GM04503 (cell line): ENCODE results near the gene GALNT7.
A peak's percentile ranks its signal among the peaks of the same experiment; 100 is the strongest.
"Not testable (repeated sequence)": the region's sequence is repeated elsewhere in the genome, so short reads cannot be mapped to it uniquely, and the experiment has no call there.

ENCODE experiments used
- DNase-seq: peaks from one replicate; pipeline ENCODE4 v3.0.0-alpha.2; 2012; ENCODE audit warnings: low read depth

The GALNT7 gene

DNA sequence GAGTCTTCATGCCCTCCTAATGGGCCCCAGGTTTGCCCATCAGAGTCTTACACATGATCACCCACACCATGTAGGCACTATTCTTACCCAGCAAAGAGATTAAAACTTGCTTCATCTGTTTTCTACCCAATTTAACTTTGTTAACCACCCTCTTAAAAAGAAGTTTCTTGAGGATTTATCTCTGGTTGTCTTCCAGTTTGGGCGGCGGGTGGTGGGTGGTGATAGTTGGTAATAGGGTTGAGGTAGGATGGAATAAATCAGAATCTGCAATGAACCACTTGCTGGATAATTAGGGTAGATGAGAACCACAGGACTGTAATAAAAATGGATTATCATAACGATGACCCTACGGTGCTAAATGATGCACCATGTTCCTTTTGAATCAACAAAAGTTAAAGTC lies 30.9 kb downstream of the GALNT7 start:
- no peak for DNase-seq

DNA sequence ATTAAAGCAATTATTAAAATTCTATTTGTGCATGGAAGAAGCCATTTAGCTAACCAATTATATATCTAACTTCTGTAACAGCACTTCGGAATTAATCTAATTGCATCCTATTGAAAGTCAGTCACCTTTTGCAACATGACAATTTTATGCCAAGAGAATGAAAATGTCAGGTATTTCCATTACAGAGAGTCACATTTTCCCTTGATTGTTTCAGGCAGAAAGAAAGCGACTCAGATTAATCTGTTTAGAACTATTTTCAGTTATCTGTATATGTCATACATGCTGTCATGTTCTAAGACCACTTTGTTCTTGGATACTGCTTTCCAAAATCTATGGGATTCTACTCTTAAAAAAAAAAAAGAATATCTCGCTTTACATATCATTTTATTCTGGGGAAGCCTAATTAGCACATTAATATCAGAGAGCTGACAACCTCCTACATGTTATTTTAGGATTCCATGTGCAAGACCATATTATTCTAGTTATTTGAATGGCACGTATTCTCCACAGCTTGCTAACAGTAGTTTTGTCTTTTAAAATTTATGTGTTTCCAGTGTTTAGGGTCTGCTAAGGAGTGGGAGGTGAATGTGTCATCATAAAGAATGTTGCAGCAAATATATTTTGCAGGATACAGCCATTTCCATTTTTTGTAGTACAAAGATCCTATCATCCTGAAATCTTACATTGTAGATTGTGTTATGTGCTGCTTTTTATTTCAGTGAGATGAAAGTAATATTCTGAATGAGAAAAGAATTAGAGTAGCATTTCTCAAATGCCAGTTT lies 31.7 kb downstream of the GALNT7 start:
- no peak for DNase-seq

DNA sequence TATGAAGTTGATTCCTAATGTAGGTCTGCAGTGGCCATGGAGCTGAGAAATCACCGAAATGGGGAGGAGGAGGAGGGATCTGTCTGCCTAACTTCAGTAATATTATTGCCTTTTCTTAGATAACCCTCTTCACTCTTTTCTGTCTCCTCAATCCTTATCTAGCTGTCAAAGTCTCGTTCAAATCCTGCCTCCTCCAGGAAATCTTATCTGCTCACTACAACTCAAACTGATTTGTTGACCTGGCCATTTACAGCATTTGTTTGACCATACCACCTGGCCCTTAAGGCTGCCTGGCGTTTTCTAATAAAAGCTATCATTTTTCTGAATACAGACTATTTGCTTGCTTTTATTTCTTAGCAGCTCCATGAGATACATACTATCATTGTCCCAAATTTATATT lies 33.8 kb downstream of the GALNT7 start:
- no peak for DNase-seq

GRCh38 chr4:173205656-173206055 lies 37.0 kb downstream of the GALNT7 start:
- no peak for DNase-seq

DNA sequence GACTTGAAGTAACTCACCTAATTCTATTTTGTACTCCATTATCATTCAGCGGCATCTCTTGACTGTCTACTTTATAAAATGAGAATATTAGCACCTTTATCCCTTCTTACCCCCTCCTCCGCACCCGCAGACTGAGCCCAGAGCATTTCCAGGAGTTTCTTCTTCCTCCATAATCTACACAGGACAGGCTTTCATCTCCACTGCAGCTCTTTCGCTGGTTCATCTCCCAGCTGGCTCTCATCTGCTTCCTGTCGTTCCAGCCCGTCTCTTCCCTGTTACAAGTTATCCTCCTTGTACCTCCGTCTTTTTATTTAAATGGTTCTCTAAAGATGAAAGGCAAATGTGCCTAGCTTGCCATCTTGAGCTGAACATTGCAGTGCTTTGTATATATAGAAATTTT lies 39.8 kb downstream of the GALNT7 start:
- no peak for DNase-seq

DNA sequence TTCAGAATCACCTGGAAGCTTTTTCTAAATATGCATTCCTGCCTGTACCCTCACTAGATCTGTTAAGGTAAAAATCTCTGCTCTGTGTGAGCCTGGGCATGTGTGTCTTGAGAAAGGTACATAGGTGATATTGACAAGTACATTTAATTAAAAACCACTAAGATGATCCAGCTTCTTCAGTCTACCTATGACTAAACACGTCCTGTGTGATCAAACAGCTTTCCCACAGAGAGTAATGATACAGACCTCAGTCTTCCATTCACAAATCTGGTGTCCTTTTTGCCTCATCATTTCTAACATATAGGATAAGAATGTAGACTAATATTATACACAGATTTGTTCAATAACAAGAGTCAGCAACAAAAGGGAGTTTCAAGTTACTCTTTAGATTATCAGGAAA lies 42.6 kb downstream of the GALNT7 start:
- no peak for DNase-seq

DNA sequence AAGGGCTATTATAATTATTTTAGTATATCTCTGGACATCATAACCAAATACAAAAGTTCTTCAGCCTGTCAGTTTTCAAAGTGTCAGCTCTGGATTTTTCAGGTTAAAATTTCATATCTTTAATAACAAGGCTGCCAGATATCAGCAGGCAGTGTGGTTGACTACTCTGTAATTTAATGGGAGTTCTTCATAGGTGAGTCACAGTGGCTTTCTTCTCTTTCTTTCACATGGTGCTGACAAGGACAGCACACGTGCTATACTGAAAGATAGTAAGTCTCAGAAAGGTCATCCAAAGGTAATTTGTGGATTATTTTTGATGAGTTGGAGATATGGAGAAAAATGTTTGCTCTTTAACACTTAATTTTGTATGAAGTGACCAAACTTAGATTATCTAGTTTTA lies 43.2 kb downstream of the GALNT7 start:
- DNase-seq = peak; percentile 19

- DNase-seq = no peak
These were observed 43.8 kb downstream of the GALNT7 start for GRCh38 chr4:173212379-173212778.

DNA sequence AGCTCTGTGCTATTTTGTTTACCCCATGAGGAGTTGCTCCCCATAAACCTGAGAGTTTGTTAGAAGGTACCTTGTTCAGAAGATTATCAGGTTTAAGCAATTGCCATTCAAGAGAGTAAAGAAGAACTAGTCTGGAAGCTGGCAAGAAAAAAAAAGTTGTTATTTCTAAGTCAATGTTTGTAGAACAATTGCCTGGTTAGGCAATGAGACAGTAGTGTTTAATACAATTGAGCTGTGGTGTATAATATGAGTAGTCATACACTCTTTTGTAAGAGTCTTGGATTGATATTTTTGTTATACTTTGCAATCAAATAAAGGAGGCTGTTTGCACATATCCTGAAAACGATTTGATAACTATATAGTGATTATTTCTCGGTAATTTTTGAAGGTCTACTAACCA lies 44.7 kb downstream of the GALNT7 start:
- DNase-seq = no peak

DNA sequence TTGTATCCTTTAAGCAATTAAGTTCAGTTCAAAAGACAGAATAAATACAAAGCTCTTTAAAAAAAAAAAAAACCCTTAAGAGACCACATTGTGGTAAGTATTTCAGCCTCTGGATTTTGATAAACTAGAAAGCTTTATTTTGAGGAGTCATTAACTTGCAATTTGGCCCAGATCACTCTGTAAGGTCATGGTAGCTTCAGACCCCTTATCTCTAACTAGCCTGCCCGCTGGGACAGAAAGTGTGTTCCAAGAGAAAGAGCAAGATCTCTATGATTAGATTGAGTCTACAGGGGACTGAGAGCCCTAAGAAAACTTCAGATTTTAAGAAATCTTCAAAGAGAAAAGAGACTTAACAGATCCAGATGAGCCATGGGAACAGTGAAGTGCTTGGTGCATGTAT lies 45.6 kb downstream of the GALNT7 start:
- DNase-seq = no peak

- DNase-seq = no peak
These were observed 46.0 kb downstream of the GALNT7 start for GRCh38 chr4:173214661-173215060.

- no peak for DNase-seq
These were observed 48.5 kb downstream of the GALNT7 start for GRCh38 chr4:173217075-173217474.

GRCh38 chr4:173217727-173218126 lies 49.1 kb downstream of the GALNT7 start:
- no peak for DNase-seq

GRCh38 chr4:173218411-173219125 lies 50.0 kb downstream of the GALNT7 start:
- DNase-seq = no peak

DNA sequence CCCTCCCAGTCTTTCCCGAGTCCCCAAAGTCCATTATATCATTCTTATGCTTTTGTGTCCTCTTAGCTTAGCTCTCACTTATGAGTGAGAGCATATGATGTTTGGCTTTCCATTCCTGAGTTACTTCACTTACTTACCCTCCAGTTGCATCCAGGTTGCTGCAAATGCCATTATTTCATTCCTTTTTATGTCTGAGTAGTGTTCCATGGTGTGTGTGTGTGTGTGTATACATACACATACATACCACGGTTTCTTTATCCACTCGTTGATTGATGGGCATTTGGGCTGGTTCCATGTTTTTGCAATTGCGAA lies 50.5 kb downstream of the GALNT7 start:
- DNase-seq = not testable (repeated sequence)

- DNase-seq = no peak
These were observed 55.1 kb downstream of the GALNT7 start for GRCh38 chr4:173223743-173224142.

- no peak for DNase-seq
These were observed 57.8 kb downstream of the GALNT7 start for GRCh38 chr4:173226401-173226888.

DNA sequence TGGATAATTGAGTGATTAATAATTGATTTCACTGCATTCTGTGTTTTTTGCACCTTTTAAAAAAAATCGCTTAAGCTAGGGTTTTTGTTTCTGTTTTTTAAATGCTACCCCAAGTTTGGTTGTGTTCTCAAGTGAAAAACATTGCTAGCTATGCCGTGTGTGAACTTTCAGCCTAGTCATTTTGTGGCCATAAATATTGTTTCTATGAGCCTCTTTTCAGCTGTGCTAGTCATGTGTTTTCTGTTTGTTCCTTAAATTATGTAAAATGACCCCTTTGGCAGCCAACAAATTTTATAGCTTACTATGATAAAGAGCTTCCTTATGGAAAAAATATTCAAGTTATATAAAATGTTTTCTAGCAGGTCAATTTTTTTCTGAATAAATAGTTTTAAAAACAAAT lies 59.1 kb downstream of the GALNT7 start:
- no peak for DNase-seq

DNA sequence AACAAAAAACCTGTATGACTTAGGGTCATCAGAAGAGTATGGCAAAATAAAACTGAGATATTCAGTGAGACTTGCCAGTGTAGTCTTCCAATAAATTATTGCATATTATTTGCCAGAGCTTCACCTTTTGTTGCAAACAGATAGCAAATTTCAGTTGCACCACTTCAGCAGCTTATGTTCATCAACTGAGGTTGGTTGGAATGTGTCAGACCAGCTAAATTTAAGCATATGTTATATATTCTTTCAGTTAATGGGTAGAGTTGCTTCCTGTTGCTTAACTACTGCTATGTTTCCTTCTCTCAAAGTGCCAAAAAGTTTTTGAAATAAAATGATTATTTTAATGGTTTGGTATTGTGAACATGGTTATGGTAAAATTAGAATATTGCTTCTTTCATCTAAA lies 61.5 kb downstream of the GALNT7 start:
- no peak for DNase-seq

GRCh38 chr4:173231916-173232315 lies 63.3 kb downstream of the GALNT7 start:
- no peak for DNase-seq

GRCh38 chr4:173233857-173234256 lies 65.2 kb downstream of the GALNT7 start:
- DNase-seq = no peak

- DNase-seq = no peak
These were observed 66.4 kb downstream of the GALNT7 start for GRCh38 chr4:173235050-173235449.

GRCh38 chr4:173236301-173236700 lies 67.7 kb downstream of the GALNT7 start:
- no peak for DNase-seq

- DNase-seq = no peak
These were observed 68.5 kb downstream of the GALNT7 start for GRCh38 chr4:173237152-173237551.
